NCI-H128 (cell line): Measurements from ENCODE around the gene CSF3.
"Not testable (repeated sequence)": the region's sequence is repeated elsewhere in the genome, so short reads cannot be mapped to it uniquely, and the experiment has no call there.

Experiments used
- DNase-seq: peaks from one replicate; lab custom pipeline; 2025; ENCODE audit not compliant: unreplicated experiment; lab: John Stamatoyannopoulos, UW

Gene CSF3

GRCh38 chr17:39996800-39997199 lies 18.4 kb upstream of the CSF3 start:
- DNase-seq: no peak

GRCh38 chr17:39997543-39997942 lies 17.7 kb upstream of the CSF3 start:
- no peak for DNase-seq

- DNase-seq: no peak
Measured at GRCh38 chr17:39999067-39999466, 16.2 kb upstream of the CSF3 start.

- DNase-seq: no peak
Measured at GRCh38 chr17:40000161-40000560, 15.1 kb upstream of the CSF3 start.

- not testable (repeated sequence) for DNase-seq
Measured at GRCh38 chr17:40001335-40001734, 13.9 kb upstream of the CSF3 start.

GRCh38 chr17:40004072-40004471 lies 11.2 kb upstream of the CSF3 start:
- DNase-seq: no peak

GRCh38 chr17:40004712-40005111 lies 10.5 kb upstream of the CSF3 start:
- no peak for DNase-seq

GRCh38 chr17:40005520-40005919 lies 9.7 kb upstream of the CSF3 start:
- no peak for DNase-seq

GRCh38 chr17:40010946-40011500 lies 4.2 kb upstream of the CSF3 start:
- not testable (repeated sequence) for DNase-seq

GRCh38 chr17:40012017-40012647 lies 3.1 kb upstream of the CSF3 start:
- not testable (repeated sequence) for DNase-seq

- no peak for DNase-seq
Measured at GRCh38 chr17:40014375-40014980, 762 bp upstream of the CSF3 start.

GRCh38 chr17:40015998-40016985 lies 1.1 kb downstream of the CSF3 start:
- DNase-seq: no peak

GRCh38 chr17:40017422-40018080 lies 2.3 kb downstream of the CSF3 start:
- DNase-seq: no peak

- no peak for DNase-seq
Measured at GRCh38 chr17:40018211-40019121, 3.2 kb downstream of the CSF3 start.

GRCh38 chr17:40019140-40019991 lies 4.1 kb downstream of the CSF3 start:
- no peak for DNase-seq

GRCh38 chr17:40020146-40020545 lies 4.9 kb downstream of the CSF3 start:
- no peak for DNase-seq

- DNase-seq: no peak
Measured at GRCh38 chr17:40021451-40021971, 6.3 kb downstream of the CSF3 start.

GRCh38 chr17:40022497-40022896 lies 7.3 kb downstream of the CSF3 start:
- DNase-seq: no peak
